GM18861 (cell line): ENCODE measurements around the gene HMX1.

ENCODE experiments used
- ATAC-seq: cut with Tn5 transposase; IDR thresholded peaks from one replicate; pipeline ENCODE4 v1.9.1; 2021; ENCODE audit not compliant: unreplicated experiment

HMX1 gene

GRCh38 chr4:8910100-8910821 lies 38.6 kb upstream of the HMX1 start:
- ATAC-seq, result no peak

- no peak for ATAC-seq
Measured at GRCh38 chr4:8909548-8909947, 37.9 kb upstream of the HMX1 start.

- no peak for ATAC-seq
Measured at GRCh38 chr4:8908206-8908893, 36.7 kb upstream of the HMX1 start.

GRCh38 chr4:8907596-8908205 lies 36.1 kb upstream of the HMX1 start:
- no peak for ATAC-seq

GRCh38 chr4:8906991-8907595 lies 35.5 kb upstream of the HMX1 start:
- ATAC-seq, result no peak

GRCh38 chr4:8906668-8906970 lies 35.0 kb upstream of the HMX1 start:
- ATAC-seq, result no peak

GRCh38 chr4:8905773-8906667 lies 34.4 kb upstream of the HMX1 start:
- ATAC-seq, result no peak

- ATAC-seq, result no peak
Measured at GRCh38 chr4:8905226-8905772, 33.7 kb upstream of the HMX1 start.

GRCh38 chr4:8904666-8905065 lies 33.0 kb upstream of the HMX1 start:
- no peak for ATAC-seq

- no peak for ATAC-seq
Measured at GRCh38 chr4:8904041-8904501, 32.4 kb upstream of the HMX1 start.

GRCh38 chr4:8901335-8901734 lies 29.7 kb upstream of the HMX1 start:
- no peak for ATAC-seq

GRCh38 chr4:8900588-8900987 lies 28.9 kb upstream of the HMX1 start:
- no peak for ATAC-seq

- ATAC-seq, result no peak
Measured at GRCh38 chr4:8898419-8898818, 26.8 kb upstream of the HMX1 start.

- ATAC-seq, result no peak
Measured at GRCh38 chr4:8897251-8898167, 25.9 kb upstream of the HMX1 start.

GRCh38 chr4:8896506-8896905 lies 24.9 kb upstream of the HMX1 start:
- no peak for ATAC-seq

- ATAC-seq, result no peak
Measured at GRCh38 chr4:8896071-8896470, 24.4 kb upstream of the HMX1 start.

GRCh38 chr4:8895295-8895694 lies 23.7 kb upstream of the HMX1 start:
- no peak for ATAC-seq

GRCh38 chr4:8894424-8894816 lies 22.8 kb upstream of the HMX1 start:
- ATAC-seq, result no peak

GRCh38 chr4:8893624-8894423 lies 22.2 kb upstream of the HMX1 start:
- no peak for ATAC-seq
